ENCODE data around the gene KIAA1328.

DNA sequence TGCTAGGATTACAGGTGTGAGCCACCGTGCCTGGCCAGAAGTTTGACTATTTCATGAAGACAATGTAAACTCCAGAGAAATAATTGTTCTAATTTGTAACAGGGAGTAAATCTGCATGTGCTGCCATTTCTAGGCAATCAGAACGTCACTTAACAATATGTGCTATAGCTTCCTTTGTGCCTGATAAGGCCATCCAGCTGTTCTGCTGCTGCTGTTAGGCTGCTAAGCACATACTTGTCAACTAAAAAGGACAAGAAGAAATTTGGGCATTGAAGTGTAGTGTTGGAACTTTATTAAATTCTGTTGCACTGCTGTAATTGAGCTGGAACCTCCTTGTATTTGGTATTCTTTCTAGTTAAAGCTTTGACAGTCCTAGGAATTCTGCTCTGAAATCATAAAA, 57.1 kb downstream of the KIAA1328 start:
- TF ChIP-seq POLR2A (IDR thresholded peaks at IDR 0.05; ENCODE audit: low read depth, low read length) = no peak
- no peak for TF ChIP-seq POLR2AphosphoS5 (IDR thresholded peaks at IDR 0.05; ENCODE audit: insufficient read depth, low read depth, low read length)
- no peak for TF ChIP-seq MYC (IDR thresholded peaks at IDR 0.05; ENCODE audit: low read depth, low read length)
- TF ChIP-seq, protein P1, sequence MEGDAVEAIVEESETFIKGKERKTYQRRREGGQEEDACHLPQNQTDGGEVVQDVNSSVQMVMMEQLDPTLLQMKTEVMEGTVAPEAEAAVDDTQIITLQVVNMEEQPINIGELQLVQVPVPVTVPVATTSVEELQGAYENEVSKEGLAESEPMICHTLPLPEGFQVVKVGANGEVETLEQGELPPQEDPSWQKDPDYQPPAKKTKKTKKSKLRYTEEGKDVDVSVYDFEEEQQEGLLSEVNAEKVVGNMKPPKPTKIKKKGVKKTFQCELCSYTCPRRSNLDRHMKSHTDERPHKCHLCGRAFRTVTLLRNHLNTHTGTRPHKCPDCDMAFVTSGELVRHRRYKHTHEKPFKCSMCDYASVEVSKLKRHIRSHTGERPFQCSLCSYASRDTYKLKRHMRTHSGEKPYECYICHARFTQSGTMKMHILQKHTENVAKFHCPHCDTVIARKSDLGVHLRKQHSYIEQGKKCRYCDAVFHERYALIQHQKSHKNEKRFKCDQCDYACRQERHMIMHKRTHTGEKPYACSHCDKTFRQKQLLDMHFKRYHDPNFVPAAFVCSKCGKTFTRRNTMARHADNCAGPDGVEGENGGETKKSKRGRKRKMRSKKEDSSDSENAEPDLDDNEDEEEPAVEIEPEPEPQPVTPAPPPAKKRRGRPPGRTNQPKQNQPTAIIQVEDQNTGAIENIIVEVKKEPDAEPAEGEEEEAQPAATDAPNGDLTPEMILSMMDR (IDR thresholded peaks at IDR 0.05; ENCODE audit: extremely low read depth in 1 of 2, insufficient read depth in 1 of 2, low read depth in 1 of 2, low read length in 2 of 2) = no peak
- TF ChIP-seq EZH2 (IDR thresholded peaks at IDR 0.05; ENCODE audit: borderline replicate concordance, low read depth, low read length, severe bottlenecking) = no peak
- TF ChIP-seq, protein P2, sequence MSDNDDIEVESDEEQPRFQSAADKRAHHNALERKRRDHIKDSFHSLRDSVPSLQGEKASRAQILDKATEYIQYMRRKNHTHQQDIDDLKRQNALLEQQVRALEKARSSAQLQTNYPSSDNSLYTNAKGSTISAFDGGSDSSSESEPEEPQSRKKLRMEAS (IDR thresholded peaks at IDR 0.05; ENCODE audit: insufficient read depth, insufficient read length) = no peak
- TF ChIP-seq JUN (IDR thresholded peaks at IDR 0.05; ENCODE audit: borderline replicate concordance, insufficient read depth, insufficient read length, low read depth) = no peak
